GM15510 (cell line): ENCODE data around the gene ADAMTS20.

Experiments used
- POLR2A ChIP-seq: IDR thresholded peaks from 3 replicates; pipeline ENCODE4 v1.6.1; 2011; ENCODE audit warnings: borderline replicate concordance; ENCODE audit not compliant: insufficient read length; ENCODE audit errors: extremely low read depth

Gene ADAMTS20

GRCh38 chr12:43551971-43552559 is at the start of gene ADAMTS20:
Gene ADAMTS20 (minus strand): TSS chr12:43552203. CDS start chr12:43551921, 282 bp downstream.
- TF ChIP-seq POLR2A = no peak

- TF ChIP-seq POLR2A = no peak
Observed at GRCh38 chr12:43599708-43600107, 47.7 kb upstream of the ADAMTS20 start.

GRCh38 chr12:43599066-43599465 is 47.1 kb upstream of the ADAMTS20 start:
- TF ChIP-seq POLR2A = no peak

GRCh38 chr12:43590307-43590706 is 38.3 kb upstream of the ADAMTS20 start:
- no peak for TF ChIP-seq POLR2A

- no peak for TF ChIP-seq POLR2A
Observed at GRCh38 chr12:43586646-43587245, 34.7 kb upstream of the ADAMTS20 start.

GRCh38 chr12:43585676-43586075 is 33.7 kb upstream of the ADAMTS20 start:
- no peak for TF ChIP-seq POLR2A

- no peak for TF ChIP-seq POLR2A
Observed at GRCh38 chr12:43580601-43581000, 28.6 kb upstream of the ADAMTS20 start.

GRCh38 chr12:43579206-43579605 is 27.2 kb upstream of the ADAMTS20 start:
- no peak for TF ChIP-seq POLR2A

- TF ChIP-seq POLR2A = no peak
Observed at GRCh38 chr12:43578782-43579181, 26.8 kb upstream of the ADAMTS20 start.

- no peak for TF ChIP-seq POLR2A
Observed at GRCh38 chr12:43577381-43577780, 25.4 kb upstream of the ADAMTS20 start.

GRCh38 chr12:43576162-43576561 is 24.2 kb upstream of the ADAMTS20 start:
- no peak for TF ChIP-seq POLR2A

GRCh38 chr12:43571885-43572284 is 19.9 kb upstream of the ADAMTS20 start:
- no peak for TF ChIP-seq POLR2A

- no peak for TF ChIP-seq POLR2A
Observed at GRCh38 chr12:43556057-43556456, 4.1 kb upstream of the ADAMTS20 start.

GRCh38 chr12:43551279-43551970 is 578 bp downstream of the ADAMTS20 start:
- TF ChIP-seq POLR2A = no peak

GRCh38 chr12:43550831-43551271 is 1.2 kb downstream of the ADAMTS20 start:
- TF ChIP-seq POLR2A = no peak

- no peak for TF ChIP-seq POLR2A
Observed at GRCh38 chr12:43544703-43545102, 7.3 kb downstream of the ADAMTS20 start.
